Esophagus muscularis mucosa (tissue), 4 donors: ENCODE results near the gene BLM.

ENCODE experiments used
- EP300 ChIP-seq: sonication (generic); formaldehyde crosslinking; IDR thresholded peaks from one replicate; pipeline ENCODE4 v1.6.1; 2017; ENCODE audit warnings: antibody characterized with exemption
- POLR2A ChIP-seq: fragments of 450-650 bp; IDR thresholded peaks from one replicate; pipeline ENCODE4 v1.6.1; 2017; ENCODE audit warnings: antibody characterized with exemption, moderate library complexity, mild to moderate bottlenecking, low read depth
- POLR2AphosphoS5 ChIP-seq, 2 donors: sonication (generic); formaldehyde crosslinking; IDR thresholded peaks; one replicate each; pipeline ENCODE4 v1.6.1; 2017; ENCODE audit warnings: antibody characterized with exemption in 2 of 2
- TF ChIP-seq, protein P1 (sequence below), 3 experiments: fragments of 200-600 bp in 2 of 3; fragments of 450-650 bp in 1 of 3; sonication (generic) in 2 of 3; IDR thresholded peaks; one replicate each; pipeline ENCODE4 v1.5.1; 2017 to 2019; ENCODE audit warnings: antibody characterized with exemption in 3 of 3, mild to moderate bottlenecking in 2 of 3, moderate library complexity in 1 of 3

- TF ChIP-seq, protein P1, sequence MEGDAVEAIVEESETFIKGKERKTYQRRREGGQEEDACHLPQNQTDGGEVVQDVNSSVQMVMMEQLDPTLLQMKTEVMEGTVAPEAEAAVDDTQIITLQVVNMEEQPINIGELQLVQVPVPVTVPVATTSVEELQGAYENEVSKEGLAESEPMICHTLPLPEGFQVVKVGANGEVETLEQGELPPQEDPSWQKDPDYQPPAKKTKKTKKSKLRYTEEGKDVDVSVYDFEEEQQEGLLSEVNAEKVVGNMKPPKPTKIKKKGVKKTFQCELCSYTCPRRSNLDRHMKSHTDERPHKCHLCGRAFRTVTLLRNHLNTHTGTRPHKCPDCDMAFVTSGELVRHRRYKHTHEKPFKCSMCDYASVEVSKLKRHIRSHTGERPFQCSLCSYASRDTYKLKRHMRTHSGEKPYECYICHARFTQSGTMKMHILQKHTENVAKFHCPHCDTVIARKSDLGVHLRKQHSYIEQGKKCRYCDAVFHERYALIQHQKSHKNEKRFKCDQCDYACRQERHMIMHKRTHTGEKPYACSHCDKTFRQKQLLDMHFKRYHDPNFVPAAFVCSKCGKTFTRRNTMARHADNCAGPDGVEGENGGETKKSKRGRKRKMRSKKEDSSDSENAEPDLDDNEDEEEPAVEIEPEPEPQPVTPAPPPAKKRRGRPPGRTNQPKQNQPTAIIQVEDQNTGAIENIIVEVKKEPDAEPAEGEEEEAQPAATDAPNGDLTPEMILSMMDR (IDR thresholded peaks at IDR 0.05), result no peak
- TF ChIP-seq POLR2A (no peak), EP300 (no peak), POLR2AphosphoS5 (IDR thresholded peaks at IDR 0.05) (no peak)
Measured at GRCh38 chr15:90839187-90840071, 122.3 kb downstream of the BLM start.
